ENCODE measurements around the gene UBE3A.

The UBE3A gene

DNA sequence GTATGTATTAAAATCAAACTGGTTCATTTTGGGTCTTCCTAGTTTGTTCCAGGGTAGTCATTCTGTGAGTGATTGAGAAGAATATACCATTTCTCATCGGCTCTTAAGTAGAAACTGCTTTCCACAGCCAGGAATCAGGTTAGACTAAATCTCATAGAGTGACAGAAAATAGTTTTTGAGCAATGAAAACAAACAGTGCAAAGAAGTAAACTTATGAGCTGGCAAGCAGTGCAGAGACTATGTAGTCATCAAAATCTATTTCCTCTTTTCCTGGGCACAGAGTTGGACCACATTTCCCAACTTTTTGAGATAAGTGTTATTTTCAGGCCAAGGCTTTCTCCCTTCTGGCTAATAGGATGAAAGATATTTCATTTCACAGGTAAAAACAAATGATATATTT lies 66.5 kb downstream of the UBE3A start:
- Histone ChIP-seq H2BK120ac (ENCODE audit: low read depth, low read length) (no peak overlapping the region), H3K27ac (ENCODE audit: low read length, poor library complexity, severe bottlenecking) (no peak overlapping the region), H3K23ac (ENCODE audit: low read length in 2 of 2) (no peak overlapping the region), H3K27me3 (ENCODE audit: control insufficient read depth in 1 of 2, insufficient read depth in 1 of 2, low read length in 2 of 2) (no peaks in the 10 kb centered on the region), H3K4ac (ENCODE audit: low read depth in 1 of 2, low read length in 2 of 2) (no peak overlapping the region), H3K4me2 (ENCODE audit: low read length, poor library complexity, severe bottlenecking) (no peak overlapping the region), H2AFZ (ENCODE audit: low read depth, low read length) (no peak overlapping the region), H2BK5ac (ENCODE audit: low read depth, low read length, poor library complexity, severe bottlenecking) (no peak overlapping the region), H3K14ac (ENCODE audit: low read length in 2 of 2) (no peak overlapping the region), H2AK5ac (ENCODE audit: low read length, severe bottlenecking) (no peak overlapping the region), H3K79me1 (replicated peaks; ENCODE audit: low read length, poor library complexity, severe bottlenecking) (peaks cover 8% of the 10 kb centered on the region), H3K9me3 (ENCODE audit: control insufficient read depth, low read length) (no peaks in the 10 kb centered on the region), H3K4me3 (ENCODE audit: insufficient read depth in 1 of 2, low read depth in 1 of 2, low read length in 2 of 2) (no peak overlapping the region), H2BK12ac (ENCODE audit: low read length in 2 of 2) (no peak overlapping the region), H4K8ac (ENCODE audit: low read length) (no peak overlapping the region), H3K18ac (ENCODE audit: low read depth in 1 of 2, low read length in 2 of 2) (no peak overlapping the region), H3K36me3 (ENCODE audit: control insufficient read depth in 1 of 2, insufficient read depth in 2 of 2, low read depth in 1 of 2, low read length in 2 of 2) (peaks cover 4 to 77% of the 10 kb centered on the region in 2 experiments), H4K91ac (ENCODE audit: low read length) (no peak overlapping the region), H2BK15ac (ENCODE audit: low read depth, poor library complexity, severe bottlenecking) (no peak overlapping the region), H3K9ac (ENCODE audit: low read length) (no peak overlapping the region), H3K4me1 (ENCODE audit: control insufficient read depth, insufficient read depth, low read depth, low read length) (peaks cover 3% of the 10 kb centered on the region)
- peak; percentile 26 for DNase-seq
- no CpG with 5 or more reads among the region's 1 CpG for WGBS

- Histone ChIP-seq H4K91ac (ENCODE audit: low read length) (no peak overlapping the region), H2BK15ac (ENCODE audit: low read depth, poor library complexity, severe bottlenecking) (no peak overlapping the region), H2BK120ac (ENCODE audit: low read depth, low read length) (no peak overlapping the region), H3K4me3 (ENCODE audit: insufficient read depth in 1 of 2, low read depth in 1 of 2, low read length in 2 of 2) (no peak overlapping the region), H3K18ac (ENCODE audit: low read depth in 1 of 2, low read length in 2 of 2) (no peak overlapping the region), H3K4me2 (ENCODE audit: low read length, poor library complexity, severe bottlenecking) (no peak overlapping the region), H2BK5ac (ENCODE audit: low read depth, low read length, poor library complexity, severe bottlenecking) (no peak overlapping the region), H3K36me3 (ENCODE audit: control insufficient read depth in 1 of 2, insufficient read depth in 2 of 2, low read depth in 1 of 2, low read length in 2 of 2) (peaks cover 4 to 60% of the 10 kb centered on the region in 2 experiments), H3K9ac (ENCODE audit: low read length) (no peak overlapping the region), H2BK12ac (ENCODE audit: low read length in 2 of 2) (no peak overlapping the region), H3K27ac (ENCODE audit: low read length, poor library complexity, severe bottlenecking) (no peak overlapping the region), H3K23ac (ENCODE audit: low read length in 2 of 2) (no peak overlapping the region), H3K4me1 (ENCODE audit: control insufficient read depth, insufficient read depth, low read depth, low read length) (no peaks in the 10 kb centered on the region), H3K27me3 (ENCODE audit: control insufficient read depth in 1 of 2, insufficient read depth in 1 of 2, low read length in 2 of 2) (no peaks in the 10 kb centered on the region), H2AK5ac (ENCODE audit: low read length, severe bottlenecking) (no peak overlapping the region), H2AFZ (ENCODE audit: low read depth, low read length) (no peak overlapping the region), H3K4ac (ENCODE audit: low read depth in 1 of 2, low read length in 2 of 2) (no peak overlapping the region), H4K8ac (ENCODE audit: low read length) (no peak overlapping the region), H3K14ac (ENCODE audit: low read length in 2 of 2) (no peak overlapping the region), H3K9me3 (ENCODE audit: control insufficient read depth, low read length) (no peaks in the 10 kb centered on the region), H3K79me1 (replicated peaks; ENCODE audit: low read length, poor library complexity, severe bottlenecking) (peaks cover 7% of the 10 kb centered on the region)
- WGBS, result 100% methylated on average over 1 of the region's 1 CpG
- no peak for DNase-seq
Measured at GRCh38 chr15:25368850-25369249, 70.0 kb downstream of the UBE3A start.

DNA sequence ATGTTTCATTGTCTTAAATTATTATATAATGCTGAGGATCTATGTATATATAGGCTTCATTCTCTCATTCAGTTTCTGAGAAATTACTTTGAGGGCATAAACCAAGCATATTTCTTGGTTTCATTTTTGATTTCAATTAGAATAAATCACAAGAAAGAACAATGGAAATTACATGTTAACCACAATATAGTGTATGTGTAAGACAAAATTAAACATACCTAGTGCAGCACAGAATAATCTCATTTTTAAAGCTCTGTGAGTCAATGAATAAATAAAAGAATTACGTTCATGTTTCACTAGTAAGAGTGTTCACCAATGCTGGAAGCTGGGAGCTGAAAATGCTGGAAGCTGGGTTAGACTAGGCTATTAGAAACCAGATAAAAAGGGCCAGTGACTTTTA lies 72.8 kb downstream of the UBE3A start:
- no peak overlapping the region for H3K18ac ChIP-seq (ENCODE audit: low read depth in 1 of 2, low read length in 2 of 2)
- no peak overlapping the region for H2BK15ac ChIP-seq (ENCODE audit: low read depth, poor library complexity, severe bottlenecking)
- no peak overlapping the region for H3K14ac ChIP-seq (ENCODE audit: low read length in 2 of 2)
- no peak overlapping the region for H2BK120ac ChIP-seq (ENCODE audit: low read depth, low read length)
- H4K8ac ChIP-seq (ENCODE audit: low read length), result no peak overlapping the region
- H3K4me2 ChIP-seq (ENCODE audit: low read length, poor library complexity, severe bottlenecking), result no peak overlapping the region
- H3K4me1 ChIP-seq (ENCODE audit: control insufficient read depth, insufficient read depth, low read depth, low read length), result no peaks in the 10 kb centered on the region
- H2BK12ac ChIP-seq (ENCODE audit: low read length in 2 of 2), result no peak overlapping the region
- no peak overlapping the region for H3K27ac ChIP-seq (ENCODE audit: low read length, poor library complexity, severe bottlenecking)
- H3K4ac ChIP-seq (ENCODE audit: low read depth in 1 of 2, low read length in 2 of 2), result no peak overlapping the region
- no peaks in the 10 kb centered on the region for H3K9me3 ChIP-seq (ENCODE audit: control insufficient read depth, low read length)
- H3K27me3 ChIP-seq (ENCODE audit: control insufficient read depth in 1 of 2, insufficient read depth in 1 of 2, low read length in 2 of 2), result no peaks in the 10 kb centered on the region
- no peak overlapping the region for H4K91ac ChIP-seq (ENCODE audit: low read length)
- no peak overlapping the region for H2AFZ ChIP-seq (ENCODE audit: low read depth, low read length)
- no peak overlapping the region for H3K23ac ChIP-seq (ENCODE audit: low read length in 2 of 2)
- no peak overlapping the region for H3K9ac ChIP-seq (ENCODE audit: low read length)
- H3K36me3 ChIP-seq (ENCODE audit: control insufficient read depth in 1 of 2, insufficient read depth in 2 of 2, low read depth in 1 of 2, low read length in 2 of 2), result peaks cover 0 to 51% of the 10 kb centered on the region in 2 experiments
- DNase-seq, result no peak
- no peak overlapping the region for H2BK5ac ChIP-seq (ENCODE audit: low read depth, low read length, poor library complexity, severe bottlenecking)
- no peak overlapping the region for H2AK5ac ChIP-seq (ENCODE audit: low read length, severe bottlenecking)
- peaks cover 5% of the 10 kb centered on the region for H3K79me1 ChIP-seq (replicated peaks; ENCODE audit: low read length, poor library complexity, severe bottlenecking)
- H3K4me3 ChIP-seq (ENCODE audit: insufficient read depth in 1 of 2, low read depth in 1 of 2, low read length in 2 of 2), result no peak overlapping the region
- WGBS, result 94% methylated on average over 1 of the region's 1 CpG

GRCh38 chr15:25362545-25362944 lies 76.3 kb downstream of the UBE3A start:
- Histone ChIP-seq H3K36me3 (ENCODE audit: control insufficient read depth in 1 of 2, insufficient read depth in 2 of 2, low read depth in 1 of 2, low read length in 2 of 2) (peaks cover 5 to 50% of the 10 kb centered on the region in 2 experiments), H3K4me2 (ENCODE audit: low read length, poor library complexity, severe bottlenecking) (no peak overlapping the region), H3K27ac (ENCODE audit: low read length, poor library complexity, severe bottlenecking) (no peak overlapping the region), H3K27me3 (ENCODE audit: control insufficient read depth in 1 of 2, insufficient read depth in 1 of 2, low read length in 2 of 2) (no peaks in the 10 kb centered on the region), H2AK5ac (ENCODE audit: low read length, severe bottlenecking) (no peak overlapping the region), H3K23ac (ENCODE audit: low read length in 2 of 2) (no peak overlapping the region), H3K4ac (ENCODE audit: low read depth in 1 of 2, low read length in 2 of 2) (no peak overlapping the region), H2AFZ (ENCODE audit: low read depth, low read length) (no peak overlapping the region), H3K9ac (ENCODE audit: low read length) (no peak overlapping the region), H3K4me1 (ENCODE audit: control insufficient read depth, insufficient read depth, low read depth, low read length) (no peaks in the 10 kb centered on the region), H3K9me3 (ENCODE audit: control insufficient read depth, low read length) (no peaks in the 10 kb centered on the region), H3K18ac (ENCODE audit: low read depth in 1 of 2, low read length in 2 of 2) (no peak overlapping the region), H4K91ac (ENCODE audit: low read length) (no peak overlapping the region), H2BK15ac (ENCODE audit: low read depth, poor library complexity, severe bottlenecking) (no peak overlapping the region), H3K79me1 (replicated peaks; ENCODE audit: low read length, poor library complexity, severe bottlenecking) (peaks cover 8% of the 10 kb centered on the region), H2BK12ac (ENCODE audit: low read length in 2 of 2) (no peak overlapping the region), H3K4me3 (ENCODE audit: insufficient read depth in 1 of 2, low read depth in 1 of 2, low read length in 2 of 2) (no peak overlapping the region), H2BK120ac (ENCODE audit: low read depth, low read length) (no peak overlapping the region), H3K14ac (ENCODE audit: low read length in 2 of 2) (no peak overlapping the region), H2BK5ac (ENCODE audit: low read depth, low read length, poor library complexity, severe bottlenecking) (no peak overlapping the region), H4K8ac (ENCODE audit: low read length) (no peak overlapping the region)
- no peak for DNase-seq
- WGBS, result 100% methylated on average over 1 of the region's 1 CpG

Measured in mesenchymal stem cell (in vitro differentiated cells and primary cell).